IMR-90 (cell line): ENCODE results near the gene TFAP2A. TPM values are rescaled to one million over a fixed set of nuclear protein-coding genes. Genes with fewer than 3 reads are reported as not detected.

Experiments
- ATAC-seq: fragments of 200-7000 bp; cut with Tn5 transposase; 2 replicates; pipeline ENCODE4 v1.9.1; 2020; ENCODE audit warnings: low read depth, mild to moderate bottlenecking, moderate library complexity
- BruUV-seq: library from RNA; stranded (reverse); fragments of 400-500 nt; replicated peaks from 2 replicates; lab custom pipeline; 2021; lab: Mats Ljungman, UMichigan
- CTCF ChIA-PET: fragments of 300-600 bp; formaldehyde crosslinking; extraction: SDS; loops from one replicate; lab custom pipeline; 2021; ENCODE audit warnings: antibody characterized with exemption; lab: Yijun Ruan, JAX
- POLR2A ChIA-PET: fragments of 300-600 bp; sonication (Branson Sonifier 250); formaldehyde crosslinking; loops from one replicate; lab custom pipeline; 2022; ENCODE audit warnings: antibody characterized with exemption; ENCODE audit not compliant: unreplicated experiment; lab: Charles Lee
- DNase-seq: peaks from one replicate; pipeline ENCODE4 v3.0.0; 2013
- H2AFZ ChIP-seq: replicated peaks from 2 replicates; pipeline ENCODE3; 2013; ENCODE audit warnings: low read length, mild to moderate bottlenecking; ENCODE audit not compliant: poor library complexity
- H2AK5ac ChIP-seq: 2 replicates; pipeline ENCODE4 v1.6.1; 2013; ENCODE audit warnings: low read depth, low read length, inconsistent platforms
- H2AK9ac ChIP-seq: replicated peaks from 2 replicates; pipeline ENCODE3; 2013; ENCODE audit warnings: mild to moderate bottlenecking, low read depth, low read length, moderate library complexity; ENCODE audit not compliant: poor library complexity
- H2BK120ac ChIP-seq: 2 replicates; pipeline ENCODE4 v1.6.1; 2013; ENCODE audit warnings: low read depth, low read length, inconsistent platforms
- H2BK15ac ChIP-seq: 3 replicates; pipeline ENCODE4 v1.6.1; 2013; ENCODE audit warnings: low read depth, low read length, inconsistent platforms
- H2BK20ac ChIP-seq: 2 replicates; pipeline ENCODE4 v1.6.1; 2013; ENCODE audit warnings: low read depth, mild to moderate bottlenecking, inconsistent platforms, low read length, moderate library complexity
- H2BK5ac ChIP-seq: 2 replicates; pipeline ENCODE4 v1.6.1; 2013; ENCODE audit warnings: mild to moderate bottlenecking, low read depth, low read length, inconsistent platforms; ENCODE audit not compliant: poor library complexity, severe bottlenecking
- H3K14ac ChIP-seq: replicated peaks from 2 replicates; pipeline ENCODE4 v1.6.1; 2013; ENCODE audit warnings: low read depth, low read length, inconsistent platforms
- H3K18ac ChIP-seq: 2 replicates; pipeline ENCODE4 v1.6.1; 2013; ENCODE audit warnings: low read depth, low read length, control low read depth
- H3K23ac ChIP-seq: 2 replicates; pipeline ENCODE4 v1.6.1; 2013; ENCODE audit warnings: low read depth, low read length, inconsistent platforms
- H3K27ac ChIP-seq: 2 replicates; pipeline ENCODE4 v1.5.1; 2013; ENCODE audit warnings: mild to moderate bottlenecking, control low read depth, low read length; ENCODE audit not compliant: insufficient read depth
- H3K27me3 ChIP-seq: 2 replicates; pipeline ENCODE4 v1.6.1; 2013; ENCODE audit warnings: low read length; ENCODE audit not compliant: control insufficient read depth, insufficient read depth
- H3K36me3 ChIP-seq: 2 replicates; pipeline ENCODE4 v1.6.1; 2013; ENCODE audit warnings: low read length, mixed read lengths; ENCODE audit not compliant: control insufficient read depth, insufficient read depth
- H3K4ac ChIP-seq: 2 replicates; pipeline ENCODE4 v1.6.1; 2013; ENCODE audit warnings: low read depth, low read length, inconsistent platforms
- H3K4me1 ChIP-seq: 2 replicates; pipeline ENCODE4 v1.6.1; 2013; ENCODE audit warnings: low read length, mixed read lengths; ENCODE audit not compliant: control insufficient read depth, insufficient read depth
- H3K4me2 ChIP-seq: 2 replicates; pipeline ENCODE4 v1.6.1; 2013; ENCODE audit warnings: low read depth, mild to moderate bottlenecking, control low read depth, low read length, moderate library complexity
- H3K4me3 ChIP-seq: 2 replicates; pipeline ENCODE4 v1.5.1; 2013; ENCODE audit warnings: low read depth, mild to moderate bottlenecking, control low read depth, low read length, moderate library complexity; ENCODE audit not compliant: insufficient read depth
- H3K56ac ChIP-seq: 2 replicates; pipeline ENCODE4 v1.6.1; 2013; ENCODE audit warnings: low read length, inconsistent platforms; ENCODE audit not compliant: insufficient read depth; ENCODE audit errors: extremely low read depth
- H3K79me1 ChIP-seq, 2 experiments: 2 replicates each; pipeline ENCODE4 v1.6.1; 2013; ENCODE audit warnings: low read length in 2 of 2, inconsistent platforms in 1 of 2, low read depth in 1 of 2
- H3K9ac ChIP-seq: 2 replicates; pipeline ENCODE4 v1.6.1; 2013; ENCODE audit warnings: low read depth, low read length, control low read depth
- H3K9me1 ChIP-seq: 2 replicates; pipeline ENCODE4 v1.6.1; 2013; ENCODE audit warnings: low read length, inconsistent platforms; ENCODE audit not compliant: insufficient read depth
- H3K9me3 ChIP-seq: 2 replicates; pipeline ENCODE4 v1.6.1; 2013; ENCODE audit warnings: low read length; ENCODE audit not compliant: control insufficient read depth, insufficient read depth
- H4K20me1 ChIP-seq: 2 replicates; pipeline ENCODE4 v1.6.1; 2013; ENCODE audit warnings: low read length, inconsistent platforms; ENCODE audit not compliant: insufficient read depth
- H4K5ac ChIP-seq: 2 replicates; pipeline ENCODE4 v1.6.1; 2013; ENCODE audit warnings: mild to moderate bottlenecking, low read depth, low read length, control low read depth
- H4K8ac ChIP-seq, 2 experiments: 2 replicates each; pipeline ENCODE4 v1.6.1; 2013; ENCODE audit warnings: low read depth in 2 of 2, low read length in 2 of 2, control low read depth in 1 of 2, inconsistent platforms in 1 of 2
- H4K91ac ChIP-seq: 2 replicates; pipeline ENCODE4 v1.6.1; 2013; ENCODE audit warnings: low read depth, low read length, inconsistent platforms; ENCODE audit not compliant: insufficient read depth
- BHLHE40 ChIP-seq: fragments of 150-350 bp; IDR thresholded peaks from 2 replicates; pipeline ENCODE4 v1.6.1; 2016; ENCODE audit warnings: mild to moderate bottlenecking, low read depth, low read length
- CEBPB ChIP-seq: IDR thresholded peaks from 2 replicates; pipeline ENCODE4 v1.6.1; 2012; ENCODE audit warnings: low read depth, low read length, improper control_type of control experiment
- CHD1 ChIP-seq: IDR thresholded peaks from 2 replicates; pipeline ENCODE4 v1.6.1; 2012; ENCODE audit warnings: low read depth, low read length, improper control_type of control experiment
- FOS ChIP-seq: fragments of 150-350 bp; IDR thresholded peaks from 2 replicates; pipeline ENCODE4 v1.6.1; 2016; ENCODE audit warnings: low read depth, low read length
- MAFK ChIP-seq: IDR thresholded peaks from 2 replicates; pipeline ENCODE4 v1.6.1; 2012; ENCODE audit warnings: low read depth, low read length, improper control_type of control experiment
- MAZ ChIP-seq: IDR thresholded peaks from 2 replicates; pipeline ENCODE4 v1.6.1; 2012; ENCODE audit warnings: low read depth, mild to moderate bottlenecking, low read length, improper control_type of control experiment, moderate library complexity, borderline replicate concordance
- MXI1 ChIP-seq: IDR thresholded peaks from 2 replicates; pipeline ENCODE4 v1.6.1; 2012; ENCODE audit warnings: low read depth, mild to moderate bottlenecking, low read length, moderate library complexity, borderline replicate concordance
- NFE2L2 ChIP-seq: fragments of 150-350 bp; IDR thresholded peaks from 2 replicates; pipeline ENCODE4 v1.6.1; 2016; ENCODE audit warnings: low read depth, mild to moderate bottlenecking, low read length
- POLR2A ChIP-seq: IDR thresholded peaks from 2 replicates; pipeline ENCODE4 v1.6.1; 2012; ENCODE audit warnings: mild to moderate bottlenecking, low read depth, low read length
- RAD21 ChIP-seq: IDR thresholded peaks from 2 replicates; pipeline ENCODE4 v1.6.1; 2012; ENCODE audit warnings: low read length, improper control_type of control experiment
- RCOR1 ChIP-seq: IDR thresholded peaks from 2 replicates; pipeline ENCODE4 v1.6.1; 2012; ENCODE audit warnings: mild to moderate bottlenecking, low read length, improper control_type of control experiment; ENCODE audit not compliant: insufficient replicate concordance
- RFX5 ChIP-seq: IDR thresholded peaks from 2 replicates; pipeline ENCODE4 v1.8.0; 2012; ENCODE audit warnings: low read depth, mild to moderate bottlenecking, low read length, moderate library complexity
- SMC3 ChIP-seq: fragments of 150-350 bp; IDR thresholded peaks from 2 replicates; pipeline ENCODE4 v1.6.1; 2016; ENCODE audit warnings: low read depth, mild to moderate bottlenecking, antibody characterized with exemption, low read length, moderate library complexity
- WGBS, 2 experiments: methylation state at CpG; one replicate each; pipeline versions ENCODE4 v1.1.5 to v1.1.7; 2013; ENCODE audit warnings: missing lambda C conversion rate in 2 of 2; ENCODE audit not compliant: insufficient read length in 1 of 2; ENCODE audit errors: extremely low coverage in 2 of 2; 5-methylcytosine and 5-hydroxymethylcytosine counted together
- dilution Hi-C: fragments of 300-500 bp; cut with HindIII; formaldehyde crosslinking; loops from one replicate; pipeline ENCODE4 v1.14.3; 2018; ENCODE audit warnings: low sequenced_read_pairs; ENCODE audit not compliant: unreplicated experiment
- in situ Hi-C: fragments of 300-500 bp; cut with MboI; formaldehyde crosslinking; loops from 3 replicates; pipeline ENCODE4 v1.14.3; 2019; ENCODE audit warnings: low sequenced_read_pairs, inconsistent platforms, mixed read lengths
- intact Hi-C: fragments of 100-400 bp; cut with micrococcal nuclease; formaldehyde crosslinking; loops from 2 replicates; pipeline ENCODE4 v1.10.0; 2022
- polyA plus RNA-seq, 3 experiments: library from polyadenylated mRNA; depleted of rRNA; stranded (reverse); fragments of >200 nt; gene quantifications; 2 replicates each; pipeline ENCODE4 v1.2.3, GENCODE V29; 2012; ENCODE audit warnings: low replicate concordance in 1 of 3
- total RNA-seq: library from RNA; depleted of rRNA; stranded (reverse); fragments of >200 nt; gene quantifications from 2 replicates; pipeline ENCODE4 v1.2.3, GENCODE V29; 2012
- TF ChIP-seq, protein P1 (sequence below): fragments of 150-350 bp; IDR thresholded peaks from 2 replicates; pipeline ENCODE4 v1.6.1; 2016; ENCODE audit warnings: low read depth, mild to moderate bottlenecking, low read length, moderate library complexity, borderline replicate concordance
- TF ChIP-seq, protein P2 (sequence below): fragments of 150-350 bp; IDR thresholded peaks from 2 replicates; pipeline ENCODE4 v1.6.1; 2017; ENCODE audit warnings: mild to moderate bottlenecking, antibody characterized with exemption, low read length, low read depth
- TF ChIP-seq, protein P3 (sequence below): conservative IDR thresholded peaks from 2 replicates; pipeline ENCODE4 v1.5.1; 2012; ENCODE audit warnings: mild to moderate bottlenecking, low read depth, low read length, improper control_type of control experiment

TFAP2A gene
- total and polyA plus RNA-seq, 2 of the 4 experiments (the other 2 are of a cell fraction), result 0.72 to 7.1 TPM

DNA sequence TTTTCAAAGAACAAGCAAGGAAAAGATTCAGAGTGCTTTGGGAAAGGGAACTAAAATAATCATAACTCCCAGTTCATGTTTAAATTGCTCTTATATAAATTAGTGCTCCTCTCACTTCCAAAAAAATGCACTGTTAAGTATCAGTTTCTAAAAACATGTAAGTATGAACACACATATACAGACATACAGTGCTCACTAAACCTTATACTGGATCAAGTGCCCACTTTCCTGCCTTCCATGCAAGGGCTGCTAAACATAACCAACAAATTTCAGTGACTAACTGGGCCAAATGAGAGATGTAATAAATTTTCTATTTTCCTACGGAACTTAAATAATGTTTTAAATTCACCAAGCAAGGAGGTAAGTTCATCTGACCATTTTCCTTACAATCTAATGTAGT is 6.4 kb downstream of the TFAP2A start:
- Histone ChIP-seq H3K36me3 (peaks cover 3% of the 10 kb centered on the region; the same call in 1 of the 2 replicates), H3K23ac (no peak overlapping the region), H3K9me1 (0 out of 2 replicates have a peak, but pooled peaks cover 3% of the 10 kb centered on the region), H3K4me3 (no peak overlapping the region), H3K27me3 (peaks cover 37% of the 10 kb centered on the region), H3K14ac (no peak overlapping the region), H2AFZ (no peak overlapping the region), H3K4ac (no peak overlapping the region), H2BK5ac (no peak overlapping the region), H3K27ac (no peak overlapping the region), H3K4me1 (peaks cover 2% of the 10 kb centered on the region), H4K20me1 (no peaks in the 10 kb centered on the region), H2AK9ac (no peak overlapping the region), H4K5ac (no peak overlapping the region), H3K4me2 (no peak overlapping the region), H3K9me3 (no peaks in the 10 kb centered on the region), H2BK120ac (no peak overlapping the region), H4K8ac (no peak overlapping the region), H3K9ac (no peak overlapping the region), H3K79me1 (peaks cover 0 to 3% of the 10 kb centered on the region in 2 experiments; a peak in 1 of 4 replicates), H3K56ac (no peak overlapping the region), H3K18ac (no peak overlapping the region), H2AK5ac (no peak overlapping the region), H4K91ac (no peak overlapping the region), H2BK15ac (no peak overlapping the region), H2BK20ac (no peak overlapping the region)
- POLR2A ChIA-PET, result no interaction called here
- intact Hi-C loops, result loop anchor here (10.0 kb wide), 1 partner anchor 264 kb away; no protein-coding TSS in a partner anchor
- no CpG with 5 or more reads among the region's 1 CpG for WGBS, 2 experiments
- BruUV-seq, result no TSS peak
- ATAC-seq (no peak), DNase-seq (no peak)
- dilution Hi-C loops, result no loop called here
- CTCF ChIA-PET, result no interaction called here
- no peak for TF ChIP-seq RFX5
- TF ChIP-seq, protein P1, sequence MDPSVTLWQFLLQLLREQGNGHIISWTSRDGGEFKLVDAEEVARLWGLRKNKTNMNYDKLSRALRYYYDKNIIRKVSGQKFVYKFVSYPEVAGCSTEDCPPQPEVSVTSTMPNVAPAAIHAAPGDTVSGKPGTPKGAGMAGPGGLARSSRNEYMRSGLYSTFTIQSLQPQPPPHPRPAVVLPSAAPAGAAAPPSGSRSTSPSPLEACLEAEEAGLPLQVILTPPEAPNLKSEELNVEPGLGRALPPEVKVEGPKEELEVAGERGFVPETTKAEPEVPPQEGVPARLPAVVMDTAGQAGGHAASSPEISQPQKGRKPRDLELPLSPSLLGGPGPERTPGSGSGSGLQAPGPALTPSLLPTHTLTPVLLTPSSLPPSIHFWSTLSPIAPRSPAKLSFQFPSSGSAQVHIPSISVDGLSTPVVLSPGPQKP, result no peak
- no peak for TF ChIP-seq BHLHE40
- TF ChIP-seq, protein P2, sequence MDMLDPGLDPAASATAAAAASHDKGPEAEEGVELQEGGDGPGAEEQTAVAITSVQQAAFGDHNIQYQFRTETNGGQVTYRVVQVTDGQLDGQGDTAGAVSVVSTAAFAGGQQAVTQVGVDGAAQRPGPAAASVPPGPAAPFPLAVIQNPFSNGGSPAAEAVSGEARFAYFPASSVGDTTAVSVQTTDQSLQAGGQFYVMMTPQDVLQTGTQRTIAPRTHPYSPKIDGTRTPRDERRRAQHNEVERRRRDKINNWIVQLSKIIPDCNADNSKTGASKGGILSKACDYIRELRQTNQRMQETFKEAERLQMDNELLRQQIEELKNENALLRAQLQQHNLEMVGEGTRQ, result no peak
- no peak for TF ChIP-seq SMC3
- TF ChIP-seq, protein P3, sequence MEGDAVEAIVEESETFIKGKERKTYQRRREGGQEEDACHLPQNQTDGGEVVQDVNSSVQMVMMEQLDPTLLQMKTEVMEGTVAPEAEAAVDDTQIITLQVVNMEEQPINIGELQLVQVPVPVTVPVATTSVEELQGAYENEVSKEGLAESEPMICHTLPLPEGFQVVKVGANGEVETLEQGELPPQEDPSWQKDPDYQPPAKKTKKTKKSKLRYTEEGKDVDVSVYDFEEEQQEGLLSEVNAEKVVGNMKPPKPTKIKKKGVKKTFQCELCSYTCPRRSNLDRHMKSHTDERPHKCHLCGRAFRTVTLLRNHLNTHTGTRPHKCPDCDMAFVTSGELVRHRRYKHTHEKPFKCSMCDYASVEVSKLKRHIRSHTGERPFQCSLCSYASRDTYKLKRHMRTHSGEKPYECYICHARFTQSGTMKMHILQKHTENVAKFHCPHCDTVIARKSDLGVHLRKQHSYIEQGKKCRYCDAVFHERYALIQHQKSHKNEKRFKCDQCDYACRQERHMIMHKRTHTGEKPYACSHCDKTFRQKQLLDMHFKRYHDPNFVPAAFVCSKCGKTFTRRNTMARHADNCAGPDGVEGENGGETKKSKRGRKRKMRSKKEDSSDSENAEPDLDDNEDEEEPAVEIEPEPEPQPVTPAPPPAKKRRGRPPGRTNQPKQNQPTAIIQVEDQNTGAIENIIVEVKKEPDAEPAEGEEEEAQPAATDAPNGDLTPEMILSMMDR, result no peak
- TF ChIP-seq MAFK, result no peak
- TF ChIP-seq CEBPB, result no peak
- no peak for TF ChIP-seq POLR2A
- no peak for TF ChIP-seq MXI1
- no peak for TF ChIP-seq MAZ
- no peak for TF ChIP-seq RAD21
- TF ChIP-seq RCOR1, result no peak
- TF ChIP-seq CHD1, result no peak
- no peak for TF ChIP-seq NFE2L2
- no peak for TF ChIP-seq FOS
- in situ Hi-C loops, result loop anchor here (25.0 kb wide), 2 partner anchors 871 to 1971 kb away; partner anchors contain the start of gene SLC35B3
